Prostate gland (tissue), 2 donors: ENCODE measurements around the gene E2F2. TPM values are rescaled to one million over a fixed set of nuclear protein-coding genes. Genes with fewer than 3 reads are reported as not detected.
A peak's percentile ranks its signal among the peaks of the same experiment; 100 is the strongest.

ENCODE experiments used
- DNase-seq: peaks from one replicate; pipeline ENCODE4 v3.0.0-alpha.2; 2019; ENCODE audit warnings: low spot score
- H3K27ac ChIP-seq, 2 donors: fragments of 200-600 bp; sonication (generic); 2 replicates each; pipeline ENCODE4 v1.5.1; 2017 to 2019
- H3K27me3 ChIP-seq: fragments of 200-600 bp; sonication (generic); replicated peaks from 2 replicates; pipeline ENCODE4 v1.5.1; 2019; ENCODE audit not compliant: insufficient read depth
- H3K36me3 ChIP-seq, 2 donors: fragments of 200-600 bp; sonication (generic); 1 replicate in 1 of 2; 2 replicates in 1 of 2; pipeline versions ENCODE4 v1.5.1 to v1.8.1; 2017 to 2019
- H3K4me1 ChIP-seq: fragments of 200-600 bp; sonication (generic); replicated peaks from 2 replicates; pipeline ENCODE4 v1.5.1; 2019
- H3K4me3 ChIP-seq, 2 donors: fragments of 200-600 bp; sonication (generic); 2 replicates each; pipeline ENCODE4 v1.5.1; 2017 to 2019
- H3K9me3 ChIP-seq: fragments of 200-600 bp; sonication (generic); 2 replicates; pipeline ENCODE4 v1.5.1; 2017
- POLR2A ChIP-seq: fragments of 450-650 bp; IDR thresholded peaks from one replicate; pipeline ENCODE4 v1.6.1; 2016; ENCODE audit warnings: antibody characterized with exemption, mild to moderate bottlenecking
- POLR2AphosphoS5 ChIP-seq: sonication (generic); formaldehyde crosslinking; IDR thresholded peaks from one replicate; pipeline ENCODE4 v1.6.1; 2017; ENCODE audit warnings: antibody characterized with exemption
- WGBS: methylation state at CpG from one replicate; pipeline ENCODE4 v1.1.5; 2018; 5-methylcytosine and 5-hydroxymethylcytosine counted together
- intact Hi-C: fragments of 100-400 bp; cut with DNase I; formaldehyde crosslinking; loops from one replicate; pipeline ENCODE4 v1.14.2; 2022
- total RNA-seq, 2 donors: library from RNA; depleted of rRNA; stranded (reverse); fragments of >200 nt; gene quantifications; one replicate each; pipeline ENCODE4 v1.1.0, GENCODE V29; 2016
- TF ChIP-seq, protein P1 (sequence below), 4 experiments: fragments of 200-600 bp in 2 of 4; fragments of 450-650 bp in 2 of 4; sonication (generic) in 2 of 4; IDR thresholded peaks; 1 replicate in 3 of 4; 2 replicates in 1 of 4; pipeline ENCODE4 v1.5.1; 2016 to 2019; ENCODE audit warnings: antibody characterized with exemption in 4 of 4, mild to moderate bottlenecking in 2 of 4, moderate library complexity in 2 of 4

Gene E2F2
- total RNA-seq, 2 donors from 2014 or later, result 1.0 to 4.1 TPM

DNA sequence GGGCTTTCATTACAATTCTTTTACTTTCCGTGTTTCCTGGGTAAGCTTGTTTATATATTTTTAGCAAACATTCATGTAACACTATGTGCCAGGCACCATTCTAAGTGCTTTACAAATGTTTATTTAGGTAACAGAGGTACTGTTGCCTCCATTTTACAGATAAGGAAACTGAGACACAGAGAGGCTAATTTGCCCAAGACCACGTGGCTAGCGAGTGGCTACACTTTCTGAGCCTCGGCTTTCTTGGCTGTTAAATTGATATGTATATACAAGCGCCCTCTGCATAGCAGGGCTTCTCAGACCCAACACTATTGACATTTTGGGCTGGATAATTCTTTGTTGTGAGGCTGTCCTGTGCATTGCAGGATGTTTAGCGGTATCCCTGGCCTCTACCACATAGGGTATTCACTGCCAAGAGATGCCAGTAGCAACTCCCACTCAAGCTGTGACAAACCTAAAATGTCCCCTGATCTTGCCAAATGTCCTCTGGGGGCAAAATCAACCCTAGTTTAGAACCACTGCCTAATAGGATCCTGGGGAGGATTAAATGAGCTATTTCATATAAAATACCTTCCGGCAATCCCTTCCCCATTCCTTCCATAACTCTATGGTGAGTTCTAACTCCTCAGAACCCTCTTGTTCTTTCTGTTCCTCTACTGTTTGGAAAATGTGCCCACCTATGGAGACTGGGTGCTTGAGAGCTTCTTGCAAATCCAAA is 45.5 kb upstream of the E2F2 start:
- Histone ChIP-seq H3K27me3 (no peaks in the 10 kb centered on the region), H3K9me3 (no peaks in the 10 kb centered on the region), H3K4me3 (no peak overlapping the region), H3K36me3 (no peaks in the 10 kb centered on the region), H3K4me1 (peaks cover 6% of the 10 kb centered on the region), H3K27ac (peak overlapping the region; percentile 26 to 58)
- 60% methylated on average over 7 of the region's 7 CpGs for WGBS
- intact Hi-C loops, result no loop called here
- DNase-seq, result no peak
- TF ChIP-seq POLR2AphosphoS5, result no peak
- TF ChIP-seq, protein P1, sequence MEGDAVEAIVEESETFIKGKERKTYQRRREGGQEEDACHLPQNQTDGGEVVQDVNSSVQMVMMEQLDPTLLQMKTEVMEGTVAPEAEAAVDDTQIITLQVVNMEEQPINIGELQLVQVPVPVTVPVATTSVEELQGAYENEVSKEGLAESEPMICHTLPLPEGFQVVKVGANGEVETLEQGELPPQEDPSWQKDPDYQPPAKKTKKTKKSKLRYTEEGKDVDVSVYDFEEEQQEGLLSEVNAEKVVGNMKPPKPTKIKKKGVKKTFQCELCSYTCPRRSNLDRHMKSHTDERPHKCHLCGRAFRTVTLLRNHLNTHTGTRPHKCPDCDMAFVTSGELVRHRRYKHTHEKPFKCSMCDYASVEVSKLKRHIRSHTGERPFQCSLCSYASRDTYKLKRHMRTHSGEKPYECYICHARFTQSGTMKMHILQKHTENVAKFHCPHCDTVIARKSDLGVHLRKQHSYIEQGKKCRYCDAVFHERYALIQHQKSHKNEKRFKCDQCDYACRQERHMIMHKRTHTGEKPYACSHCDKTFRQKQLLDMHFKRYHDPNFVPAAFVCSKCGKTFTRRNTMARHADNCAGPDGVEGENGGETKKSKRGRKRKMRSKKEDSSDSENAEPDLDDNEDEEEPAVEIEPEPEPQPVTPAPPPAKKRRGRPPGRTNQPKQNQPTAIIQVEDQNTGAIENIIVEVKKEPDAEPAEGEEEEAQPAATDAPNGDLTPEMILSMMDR (IDR thresholded peaks at IDR 0.05), result no peak
- no peak for TF ChIP-seq POLR2A

GRCh38 chr1:23575226-23575810 is 44.3 kb upstream of the E2F2 start:
- intact Hi-C loops, result no loop called here
- 94% methylated on average over 5 of the region's 5 CpGs for WGBS
- TF ChIP-seq POLR2AphosphoS5 (no peak), POLR2A (no peak)
- TF ChIP-seq, protein P1 (IDR thresholded peaks at IDR 0.05), result no peak

GRCh38 chr1:23574265-23574754 is 43.3 kb upstream of the E2F2 start:
- Histone ChIP-seq H3K27me3 (no peaks in the 10 kb centered on the region), H3K4me3 (no peak overlapping the region), H3K9me3 (no peaks in the 10 kb centered on the region), H3K36me3 (no peaks in the 10 kb centered on the region), H3K4me1 (peaks cover 6% of the 10 kb centered on the region), H3K27ac (no peak overlapping the region)
- TF ChIP-seq, protein P1 (IDR thresholded peaks at IDR 0.05), result no peak
- no peak for TF ChIP-seq POLR2A
- TF ChIP-seq POLR2AphosphoS5, result no peak
- WGBS, result 93% methylated on average over 2 of the region's 2 CpGs
- intact Hi-C loops, result no loop called here
- DNase-seq, result no peak

More at GRCh38 chr1:23575226-23575810, 44.3 kb upstream of the E2F2 start:
- Histone ChIP-seq H3K27me3 (no peaks in the 10 kb centered on the region), H3K27ac (no peak overlapping the region), H3K36me3 (no peaks in the 10 kb centered on the region), H3K4me3 (no peak overlapping the region), H3K9me3 (no peaks in the 10 kb centered on the region), H3K4me1 (peaks cover 6% of the 10 kb centered on the region)
- no peak for DNase-seq

DNA sequence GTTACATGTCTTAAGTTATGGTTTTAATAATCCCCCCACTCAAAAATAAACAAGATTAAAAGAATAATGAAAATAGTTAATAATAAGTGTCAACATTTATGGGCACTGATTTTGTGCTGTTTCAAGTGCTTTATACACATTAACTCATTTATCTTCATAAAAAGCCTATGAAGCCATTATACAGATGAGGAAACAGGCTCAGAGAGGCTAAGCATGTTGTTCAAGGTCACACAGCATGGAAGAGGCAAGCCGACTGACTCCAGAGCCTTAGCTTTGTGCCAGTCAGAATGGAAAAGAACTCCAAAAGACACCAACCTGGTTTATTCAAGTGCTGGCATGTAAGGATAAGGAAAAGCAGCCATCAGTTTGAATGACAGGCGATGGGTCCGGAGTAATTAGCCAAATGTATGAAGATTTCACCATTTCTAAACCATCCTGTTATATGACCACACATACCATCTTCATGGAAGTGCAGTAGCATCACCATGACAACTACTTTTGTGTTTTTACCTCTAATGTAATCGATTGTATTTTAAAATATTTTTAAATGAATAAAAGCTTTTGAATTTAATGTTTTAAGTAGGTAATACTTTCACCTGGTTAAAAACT is 42.6 kb upstream of the E2F2 start:
- no peaks in the 10 kb centered on the region for H3K36me3 ChIP-seq
- DNase-seq, result no peak
- H3K27ac ChIP-seq, result no peak overlapping the region
- H3K4me3 ChIP-seq, result no peak overlapping the region
- WGBS, result 95% methylated on average over 4 of the region's 4 CpGs
- H3K9me3 ChIP-seq, result no peaks in the 10 kb centered on the region
- TF ChIP-seq POLR2A (no peak), POLR2AphosphoS5 (no peak)
- TF ChIP-seq, protein P1 (IDR thresholded peaks at IDR 0.05), result no peak
- peaks cover 6% of the 10 kb centered on the region for H3K4me1 ChIP-seq
- intact Hi-C loops, result no loop called here
- H3K27me3 ChIP-seq, result no peaks in the 10 kb centered on the region
